Measurements from ENCODE around the gene SCUBE1. TPM values are rescaled to one million over a fixed set of nuclear protein-coding genes. Genes with fewer than 3 reads are reported as not detected.

SCUBE1 gene
- total and polyA plus RNA-seq, 2 of the 8 experiments (the other 6 are each of a cell fraction or from before 2014, with no cell fraction given): 2.3 to 4.9 TPM

- no peak overlapping the region for H3K27ac ChIP-seq (ENCODE audit: low read depth, low read length)
- ChIA-PET CTCF (ENCODE audit: partially characterized antibody) (interaction anchor here (0.8 to 13.2 kb wide), 11 partner anchors 10 to 445 kb away, joined by 3 to 116 read pairs (median 3); no protein-coding TSS in a partner anchor), POLR2A (ENCODE audit: partially characterized antibody) (interaction anchor here (0.9 kb wide), 1 partner anchor 50 kb away, joined by 3 read pairs; no protein-coding TSS in a partner anchor)
- H2AFZ ChIP-seq (ENCODE audit: low read length): no peak overlapping the region; the same call in 1 of the 2 replicates
- H2BK15ac ChIP-seq (ENCODE audit: low read length): no peak overlapping the region
- H3K27me3 ChIP-seq (replicated peaks in 1 of 4; ENCODE audit: control insufficient read depth in 3 of 4, extremely low read depth in 1 of 4, insufficient read depth in 3 of 4, low read length in 3 of 4): no peaks in the 10 kb centered on the region
- H2BK12ac ChIP-seq (ENCODE audit: low read depth, low read length): no peak overlapping the region
- no peaks in the 10 kb centered on the region; a peak in 1 of 8 replicates for H3K36me3 ChIP-seq (ENCODE audit: control insufficient read depth in 2 of 4, insufficient read depth in 4 of 4, low read length in 3 of 4)
- no peak overlapping the region for H4K91ac ChIP-seq (replicated peaks; ENCODE audit: insufficient read length, low read length)
- H3K14ac ChIP-seq (ENCODE audit: insufficient read length): no peak overlapping the region
- H3K9ac ChIP-seq (replicated peaks in 1 of 4; ENCODE audit: extremely low read depth in 1 of 4, low read depth in 3 of 4, low read length in 3 of 4): no peak overlapping the region
- no peak overlapping the region for H3K4me3 ChIP-seq (ENCODE audit: extremely low read depth in 1 of 4, insufficient read depth in 2 of 4, low read depth in 3 of 4, low read length in 4 of 4)
- H2BK20ac ChIP-seq (ENCODE audit: low read length): no peak overlapping the region
- no peak for TF ChIP-seq E2F6 (IDR thresholded peaks at IDR 0.05)
- WGBS, 2 experiments (ENCODE audit: extremely low coverage in 1 of 2, insufficient coverage in 1 of 2, insufficient read length in 1 of 2, insufficient replicate concordance in 2 of 2, low coverage in 1 of 2, low lambda C conversion rate in 2 of 2, missing lambda C conversion rate in 1 of 2): 73% methylated on average over 16 of the region's 16 CpGs; no CpG with 5 or more reads in 1 of the 2 experiments
- no peaks in the 10 kb centered on the region for H3K79me2 ChIP-seq (ENCODE audit: control insufficient read depth in 1 of 2, insufficient read depth in 2 of 2, low read length in 2 of 2)
- H3K23ac ChIP-seq (ENCODE audit: insufficient read length): no peak overlapping the region
- H3K4me2 ChIP-seq (ENCODE audit: insufficient read depth in 1 of 2, low read depth in 2 of 2, low read length in 2 of 2): no peak overlapping the region
- H3K56ac ChIP-seq (replicated peaks; ENCODE audit: insufficient read length, low read depth, low read length): no peak overlapping the region
- no peak overlapping the region for H2BK5ac ChIP-seq (ENCODE audit: low read depth, low read length)
- no peak overlapping the region for H3K18ac ChIP-seq (ENCODE audit: extremely low read depth, low read length)
- H3K4ac ChIP-seq (replicated peaks; ENCODE audit: insufficient read length, low read depth, low read length): no peak overlapping the region
- DNase-seq (ENCODE audit: low read depth in 1 of 2, low spot score in 2 of 2) (no peak), FAIRE-seq (no peak)
- H2AK5ac ChIP-seq (ENCODE audit: low read depth, low read length): no peak overlapping the region
- no peaks in the 10 kb centered on the region for H3K9me3 ChIP-seq (ENCODE audit: insufficient read depth in 2 of 2, low read depth in 1 of 2, low read length in 1 of 2)
- no peaks in the 10 kb centered on the region for H4K20me1 ChIP-seq (replicated peaks in 1 of 2; ENCODE audit: control insufficient read depth in 1 of 2, insufficient read depth in 2 of 2, low read length in 2 of 2)
- H3K4me1 ChIP-seq (replicated peaks in 1 of 4; ENCODE audit: control insufficient read depth in 3 of 4, insufficient read depth in 4 of 4, low read length in 3 of 4): no peaks in the 10 kb centered on the region
- no peak overlapping the region for H4K8ac ChIP-seq (ENCODE audit: extremely low read depth, insufficient read depth, low read length)
- H4K5ac ChIP-seq (ENCODE audit: insufficient read length, low read depth, low read length): no peak overlapping the region
- no peak overlapping the region for H2BK120ac ChIP-seq (replicated peaks; ENCODE audit: low read depth, low read length)
- H3K23me2 ChIP-seq (ENCODE audit: low read depth, low read length): no peaks in the 10 kb centered on the region
- no peaks in the 10 kb centered on the region for H3K79me1 ChIP-seq (ENCODE audit: low read depth, low read length)
These were observed 46.8 kb downstream of the SCUBE1 start for GRCh38 chr22:43296276-43296902.
